HCT116 (cell line): ENCODE results near the gene CCDC85B. TPM values are rescaled to one million over a fixed set of nuclear protein-coding genes. Genes with fewer than 3 reads are reported as not detected.

ENCODE experiments used
- ATAC-seq: fragments of 200-7000 bp; cut with Tn5 transposase; 2 replicates; pipeline ENCODE4 v1.9.1; 2020; ENCODE audit warnings: mild to moderate bottlenecking, moderate library complexity
- BruUV-seq: library from RNA; stranded (reverse); fragments of 400-500 nt; replicated peaks from 2 replicates; lab custom pipeline; 2021; lab: Mats Ljungman, UMichigan
- CTCF ChIA-PET: fragments of 300-600 bp; sonication (Branson Sonifier 250); formaldehyde crosslinking; loops from one replicate; lab custom pipeline; 2021; ENCODE audit warnings: antibody characterized with exemption; lab: Charles Lee
- POLR2A ChIA-PET: fragments of 300-600, 350-600 bp; sonication (Branson Sonifier 250); formaldehyde crosslinking; loops from one replicate; lab custom pipeline; 2021; ENCODE audit warnings: antibody characterized with exemption; lab: Charles Lee
- RAD21 ChIA-PET, 2 experiments: fragments of 300-600 bp; sonication (Branson Sonifier 250); formaldehyde crosslinking; loops; one replicate each; lab custom pipeline; 2023; ENCODE audit warnings: low total read pairs in 2 of 2; ENCODE audit not compliant: uncharacterized antibody in 2 of 2, unreplicated experiment in 2 of 2, low non-redundant PET in 1 of 2; lab: Charles Lee
- DNase-seq: peaks from one replicate; pipeline ENCODE4 v3.0.0-alpha.2; 2010; ENCODE audit warnings: low read depth, low spot score
- H2AFZ ChIP-seq: fragments of 200-600 bp; shearing (Covaris generic), sonication (generic); 2 replicates; pipeline ENCODE4 v1.6.1; 2017; ENCODE audit warnings: low read depth, mixed run types, mixed read lengths, antibody characterized with exemption, low read length; ENCODE audit not compliant: poor library complexity, severe bottlenecking
- H3K27ac ChIP-seq: 2 replicates; pipeline ENCODE4 v1.5.1; 2012; ENCODE audit warnings: low read depth, low read length
- H3K27me3 ChIP-seq: fragments of 200-600 bp; sonication (generic); 2 replicates; pipeline ENCODE4 v1.6.1; 2016; ENCODE audit warnings: mixed run types, low read length, mixed read lengths; ENCODE audit not compliant: insufficient read depth
- H3K36me3 ChIP-seq, 2 experiments: fragments of 200-500 bp in 1 of 2; fragments of 200-600 bp in 1 of 2; sonication (Bioruptor generic) in 1 of 2; sonication (generic) in 1 of 2; 2 replicates each; pipeline versions ENCODE4 v1.5.1 to v1.6.1; 2014 to 2016; ENCODE audit warnings: low read length in 2 of 2, inconsistent platforms in 1 of 2, mixed read lengths in 1 of 2, mixed run types in 1 of 2; ENCODE audit not compliant: insufficient read depth in 2 of 2, control insufficient read depth in 1 of 2
- H3K4me1 ChIP-seq, 2 experiments: fragments of 200-600 bp in 1 of 2; sonication (generic) in 1 of 2; 2 replicates each; pipeline versions ENCODE4 v1.5.1 to v1.6.1; 2012 to 2017; ENCODE audit warnings: low read length in 2 of 2, inconsistent platforms in 1 of 2, mild to moderate bottlenecking in 1 of 2, mixed read lengths in 1 of 2, mixed run types in 1 of 2, moderate library complexity in 1 of 2; ENCODE audit not compliant: insufficient read depth in 2 of 2, control insufficient read depth in 1 of 2
- H3K4me2 ChIP-seq: fragments of 200-600 bp; sonication (generic); 2 replicates; pipeline ENCODE4 v1.6.1; 2017; ENCODE audit warnings: mixed run types, low read length, mixed read lengths
- H3K4me3 ChIP-seq, 2 experiments: fragments of 200-600 bp in 1 of 2; sonication (generic) in 1 of 2; replicated peaks in 1 of 2; 2 replicates each; pipeline ENCODE4 v1.5.1; 2011 to 2016; ENCODE audit warnings: low read length in 2 of 2, control low read depth in 1 of 2, low read depth in 1 of 2, mild to moderate bottlenecking in 1 of 2, mixed read lengths in 1 of 2, mixed run types in 1 of 2
- H3K79me2 ChIP-seq: fragments of 200-600 bp; sonication (generic); 2 replicates; pipeline ENCODE4 v1.6.1; 2017; ENCODE audit warnings: mild to moderate bottlenecking, mixed run types, low read length, moderate library complexity, mixed read lengths; ENCODE audit not compliant: insufficient read depth
- H3K9ac ChIP-seq: fragments of 200-600 bp; sonication (generic); 2 replicates; pipeline ENCODE4 v1.6.1; 2016; ENCODE audit warnings: low read length, mixed read lengths
- H3K9me2 ChIP-seq: fragments of 200-600 bp; sonication (generic), shearing (Covaris generic); 2 replicates; pipeline ENCODE4 v1.6.1; 2017; ENCODE audit warnings: mixed run types, mild to moderate bottlenecking, moderate library complexity; ENCODE audit not compliant: insufficient read depth
- H3K9me3 ChIP-seq, 2 experiments: fragments of 200-500 bp in 1 of 2; fragments of 200-600 bp in 1 of 2; sonication (Bioruptor generic) in 1 of 2; sonication (generic) in 1 of 2; 2 replicates each; pipeline ENCODE4 v1.6.1; 2014 to 2017; ENCODE audit warnings: low read length in 2 of 2, mixed read lengths in 2 of 2, inconsistent platforms in 1 of 2, low read depth in 1 of 2, mild to moderate bottlenecking in 1 of 2, mixed run types in 1 of 2, moderate library complexity in 1 of 2; ENCODE audit not compliant: control insufficient read depth in 1 of 2, insufficient read depth in 1 of 2
- H4K20me1 ChIP-seq: fragments of 200-600 bp; sonication (generic), shearing (Covaris generic); 2 replicates; pipeline ENCODE4 v1.6.1; 2017; ENCODE audit warnings: mixed run types, mild to moderate bottlenecking, moderate library complexity; ENCODE audit not compliant: insufficient read depth
- CBX3 ChIP-seq: IDR thresholded peaks from 2 replicates; pipeline ENCODE4 v1.6.1; 2012; ENCODE audit warnings: low read depth
- CEBPB ChIP-seq: IDR thresholded peaks from 2 replicates; pipeline ENCODE4 v1.6.1; 2012; ENCODE audit warnings: low read depth
- EGR1 ChIP-seq: IDR thresholded peaks from 2 replicates; pipeline ENCODE4 v1.6.1; 2012; ENCODE audit warnings: low read depth
- ELF1 ChIP-seq: IDR thresholded peaks from 2 replicates; pipeline ENCODE4 v1.6.1; 2012; ENCODE audit warnings: low read depth, borderline replicate concordance
- FOSL1 ChIP-seq: IDR thresholded peaks from 2 replicates; pipeline ENCODE4 v1.6.1; 2012; ENCODE audit warnings: low read depth
- POLR2A ChIP-seq: IDR thresholded peaks from 2 replicates; pipeline ENCODE4 v1.7.0; 2011; ENCODE audit warnings: borderline replicate concordance; ENCODE audit not compliant: insufficient read depth, insufficient read length; ENCODE audit errors: extremely low read depth
- POLR2AphosphoS5 ChIP-seq: IDR thresholded peaks from 2 replicates; pipeline ENCODE4 v1.6.1; 2011; ENCODE audit warnings: mild to moderate bottlenecking, low read depth, low read length, moderate library complexity
- RAD21 ChIP-seq: IDR thresholded peaks from 2 replicates; pipeline ENCODE4 v1.6.1; 2012; ENCODE audit warnings: low read depth, mild to moderate bottlenecking
- SIN3A ChIP-seq: IDR thresholded peaks from 2 replicates; pipeline ENCODE4 v1.6.1; 2012; ENCODE audit warnings: low read depth
- SP1 ChIP-seq: IDR thresholded peaks from 2 replicates; pipeline ENCODE4 v1.6.1; 2012; ENCODE audit warnings: low read depth
- SRF ChIP-seq: IDR thresholded peaks from 2 replicates; pipeline ENCODE4 v1.6.1; 2012; ENCODE audit warnings: low read depth
- TCF7L2 ChIP-seq: IDR thresholded peaks from 2 replicates; pipeline ENCODE4 v1.7.0; 2011; ENCODE audit warnings: borderline replicate concordance, inconsistent platforms; ENCODE audit not compliant: insufficient read depth, insufficient read length; ENCODE audit errors: extremely low read depth
- YY1 ChIP-seq: IDR thresholded peaks from 2 replicates; pipeline ENCODE4 v1.6.1; 2011; ENCODE audit warnings: low read length, low read depth, moderate library complexity, mild to moderate bottlenecking; ENCODE audit not compliant: insufficient replicate concordance; ENCODE audit errors: extremely low read depth
- ZFX ChIP-seq: fragments of 450-650 bp; IDR thresholded peaks from 2 replicates; pipeline ENCODE4 v1.6.1; 2017
- ZNF274 ChIP-seq: fragments of 200-500 bp; sonication (Bioruptor generic); IDR thresholded peaks from 2 replicates; pipeline ENCODE4 v1.6.1; 2014; ENCODE audit warnings: mild to moderate bottlenecking, low read depth, low read length, inconsistent platforms
- intact Hi-C: fragments of 100-400 bp; cut with micrococcal nuclease; formaldehyde crosslinking; loops from 2 replicates; pipeline ENCODE4 v1.10.0; 2022
- total RNA-seq: library from RNA; stranded (reverse); gene quantifications from one replicate; pipeline ENCODE4 v1.2.1, GENCODE V29; 2021; ENCODE audit not compliant: unreplicated experiment
- TF ChIP-seq, protein P1 (sequence below): IDR thresholded peaks from 2 replicates; pipeline ENCODE4 v1.6.1; 2012
- TF ChIP-seq, protein P2 (sequence below): IDR thresholded peaks from 2 replicates; pipeline ENCODE4 v1.6.1; 2012
- TF ChIP-seq, protein P3 (sequence below): IDR thresholded peaks from 2 replicates; pipeline ENCODE4 v1.6.1; 2011; ENCODE audit warnings: mild to moderate bottlenecking, low read length, moderate library complexity; ENCODE audit not compliant: insufficient replicate concordance; ENCODE audit errors: extremely low read depth

Gene CCDC85B
- total RNA-seq, 1 experiment from 2014 or later, result 84.3 TPM

DNA sequence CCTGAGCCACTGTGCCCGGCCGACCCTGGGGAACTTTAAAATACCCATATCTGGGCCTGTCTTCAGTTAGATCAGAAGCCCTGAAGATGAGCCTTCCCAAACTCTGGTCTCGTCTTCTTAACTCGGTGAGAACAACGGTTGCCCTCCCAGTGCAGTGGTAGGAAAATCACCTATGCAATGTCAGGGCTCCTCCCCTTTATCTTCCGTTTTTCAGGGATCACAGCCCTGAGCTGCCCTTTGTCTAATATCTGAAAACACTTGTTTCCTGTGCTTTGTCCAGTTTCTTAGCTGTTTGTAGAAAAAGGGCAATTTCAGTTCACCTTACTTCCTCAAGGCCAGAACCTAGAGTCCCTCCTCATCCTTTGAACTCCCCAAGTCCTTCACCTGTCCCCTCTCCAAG lies 38.2 kb downstream of the CCDC85B start:
- Histone ChIP-seq H3K4me2 (no peak overlapping the region), H4K20me1 (no peaks in the 10 kb centered on the region), H3K9me2 (no peaks in the 10 kb centered on the region), H3K9ac (no peak overlapping the region), H3K27me3 (no peaks in the 10 kb centered on the region), H3K4me3 (no peak overlapping the region), H3K4me1 (peaks cover 6 to 16% of the 10 kb centered on the region in 2 experiments; a peak in 3 of 4 replicates), H3K36me3 (no peaks in the 10 kb centered on the region), H3K27ac (no peak overlapping the region), H3K9me3 (no peaks in the 10 kb centered on the region), H3K79me2 (no peaks in the 10 kb centered on the region), H2AFZ (no peak overlapping the region)
- BruUV-seq, result no TSS peak
- ChIA-PET POLR2A (no interaction called here), RAD21 (no interaction called here), CTCF (no interaction called here)
- TF ChIP-seq ZFX, result no peak
- TF ChIP-seq EGR1, result no peak
- no peak for TF ChIP-seq POLR2A
- TF ChIP-seq, protein P1, sequence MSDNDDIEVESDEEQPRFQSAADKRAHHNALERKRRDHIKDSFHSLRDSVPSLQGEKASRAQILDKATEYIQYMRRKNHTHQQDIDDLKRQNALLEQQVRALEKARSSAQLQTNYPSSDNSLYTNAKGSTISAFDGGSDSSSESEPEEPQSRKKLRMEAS, result no peak
- no peak for TF ChIP-seq POLR2AphosphoS5
- no peak for TF ChIP-seq SP1
- TF ChIP-seq RAD21, result no peak
- TF ChIP-seq, protein P2, sequence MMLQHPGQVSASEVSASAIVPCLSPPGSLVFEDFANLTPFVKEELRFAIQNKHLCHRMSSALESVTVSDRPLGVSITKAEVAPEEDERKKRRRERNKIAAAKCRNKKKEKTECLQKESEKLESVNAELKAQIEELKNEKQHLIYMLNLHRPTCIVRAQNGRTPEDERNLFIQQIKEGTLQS, result no peak
- no peak for TF ChIP-seq FOSL1
- TF ChIP-seq, protein P3, sequence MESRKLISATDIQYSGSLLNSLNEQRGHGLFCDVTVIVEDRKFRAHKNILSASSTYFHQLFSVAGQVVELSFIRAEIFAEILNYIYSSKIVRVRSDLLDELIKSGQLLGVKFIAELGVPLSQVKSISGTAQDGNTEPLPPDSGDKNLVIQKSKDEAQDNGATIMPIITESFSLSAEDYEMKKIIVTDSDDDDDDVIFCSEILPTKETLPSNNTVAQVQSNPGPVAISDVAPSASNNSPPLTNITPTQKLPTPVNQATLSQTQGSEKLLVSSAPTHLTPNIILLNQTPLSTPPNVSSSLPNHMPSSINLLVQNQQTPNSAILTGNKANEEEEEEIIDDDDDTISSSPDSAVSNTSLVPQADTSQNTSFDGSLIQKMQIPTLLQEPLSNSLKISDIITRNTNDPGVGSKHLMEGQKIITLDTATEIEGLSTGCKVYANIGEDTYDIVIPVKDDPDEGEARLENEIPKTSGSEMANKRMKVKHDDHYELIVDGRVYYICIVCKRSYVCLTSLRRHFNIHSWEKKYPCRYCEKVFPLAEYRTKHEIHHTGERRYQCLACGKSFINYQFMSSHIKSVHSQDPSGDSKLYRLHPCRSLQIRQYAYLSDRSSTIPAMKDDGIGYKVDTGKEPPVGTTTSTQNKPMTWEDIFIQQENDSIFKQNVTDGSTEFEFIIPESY, result no peak
- TF ChIP-seq ZNF274, result no peak
- TF ChIP-seq TCF7L2, result no peak
- no peak for TF ChIP-seq SIN3A
- no peak for TF ChIP-seq CBX3
- TF ChIP-seq CEBPB, result no peak
- no peak for TF ChIP-seq ELF1
- TF ChIP-seq SRF, result no peak
- TF ChIP-seq YY1, result no peak
- ATAC-seq, result no peak
- intact Hi-C loops, result no loop called here
- DNase-seq, result no peak
